GM21381 (cell line): Measurements from ENCODE around the gene SYK.
"Not testable (repeated sequence)": the region's sequence is repeated elsewhere in the genome, so short reads cannot be mapped to it uniquely, and the experiment has no call there.

Experiments used
- ATAC-seq: cut with Tn5 transposase; IDR thresholded peaks from one replicate; pipeline ENCODE4 v1.9.1; 2021; ENCODE audit warnings: mild to moderate bottlenecking, moderate library complexity; ENCODE audit not compliant: unreplicated experiment

The SYK gene

DNA sequence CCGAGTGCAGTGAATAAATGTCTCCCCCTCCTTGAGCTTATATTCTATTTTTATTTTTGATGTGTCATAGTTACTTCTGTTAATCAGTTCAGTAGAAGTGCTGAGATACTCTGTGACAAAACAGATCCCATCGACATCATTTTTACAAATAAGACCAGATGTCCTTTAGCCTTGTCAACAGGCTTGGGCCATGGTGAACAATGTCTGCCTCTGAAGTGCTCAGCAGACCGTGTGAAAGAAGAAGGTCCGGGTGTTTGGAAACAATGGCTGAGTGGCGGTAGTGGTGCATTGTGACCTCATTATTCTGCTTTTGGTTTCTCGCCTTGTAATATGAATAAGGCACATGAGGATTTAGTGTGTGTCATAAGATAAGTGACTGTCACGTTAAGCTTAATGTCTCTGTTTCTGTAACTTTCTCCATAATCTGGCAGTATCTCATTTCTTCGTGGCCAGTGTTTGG lies 71.2 kb downstream of the SYK start:
- ATAC-seq = no peak

DNA sequence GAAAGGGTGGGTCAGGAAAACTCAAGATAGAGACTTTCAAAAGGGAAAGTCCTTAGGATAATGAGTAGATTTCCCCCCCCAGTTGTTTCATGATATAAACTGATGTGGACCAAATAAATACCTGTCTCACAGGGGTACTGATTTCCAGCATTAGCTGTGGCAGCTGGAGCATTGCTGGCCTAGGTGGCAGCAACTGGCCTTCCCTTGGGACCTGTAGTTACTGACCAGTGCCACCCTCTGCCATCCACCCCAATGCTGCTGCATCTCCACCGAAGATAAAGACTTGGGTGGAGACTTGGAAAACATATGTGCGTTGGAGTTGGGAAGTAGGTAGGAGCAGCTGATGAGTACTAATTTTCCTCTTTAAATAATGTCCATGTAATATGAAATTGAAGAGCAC lies 71.8 kb downstream of the SYK start:
- no peak for ATAC-seq

DNA sequence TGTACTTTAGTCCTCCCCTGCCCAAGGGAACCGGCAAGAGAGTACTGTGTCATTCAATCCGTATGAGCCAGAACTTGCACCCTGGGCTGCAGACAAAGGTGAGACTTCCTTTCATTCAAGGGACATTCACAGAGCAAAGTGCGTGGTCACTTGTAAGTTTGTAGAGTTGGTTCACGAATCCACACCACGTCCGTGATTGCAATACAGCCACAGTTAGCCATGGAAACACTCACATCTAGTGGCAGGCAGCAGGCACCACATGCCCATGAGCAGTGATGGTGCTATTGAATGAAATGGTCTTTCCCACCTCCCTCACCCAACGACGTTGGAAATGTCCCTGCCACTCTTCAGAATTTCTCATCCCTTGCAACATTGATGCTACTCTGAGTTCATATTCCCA lies 72.6 kb downstream of the SYK start:
- no peak for ATAC-seq

DNA sequence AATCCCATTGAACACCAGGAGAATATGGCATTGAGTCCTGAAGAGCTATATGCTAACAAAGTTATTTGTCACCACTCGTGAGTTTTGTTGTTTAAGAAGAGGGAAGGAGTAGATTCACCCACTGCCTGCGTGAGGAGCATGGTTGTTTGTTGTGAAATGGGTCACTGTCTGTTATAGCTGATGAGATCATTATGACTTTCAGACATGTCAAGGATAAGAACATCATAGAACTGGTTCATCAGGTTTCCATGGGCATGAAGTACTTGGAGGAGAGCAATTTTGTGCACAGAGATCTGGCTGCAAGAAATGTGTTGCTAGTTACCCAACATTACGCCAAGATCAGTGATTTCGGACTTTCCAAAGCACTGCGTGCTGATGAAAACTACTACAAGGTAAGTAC lies 76.9 kb downstream of the SYK start:
- no peak for ATAC-seq

DNA sequence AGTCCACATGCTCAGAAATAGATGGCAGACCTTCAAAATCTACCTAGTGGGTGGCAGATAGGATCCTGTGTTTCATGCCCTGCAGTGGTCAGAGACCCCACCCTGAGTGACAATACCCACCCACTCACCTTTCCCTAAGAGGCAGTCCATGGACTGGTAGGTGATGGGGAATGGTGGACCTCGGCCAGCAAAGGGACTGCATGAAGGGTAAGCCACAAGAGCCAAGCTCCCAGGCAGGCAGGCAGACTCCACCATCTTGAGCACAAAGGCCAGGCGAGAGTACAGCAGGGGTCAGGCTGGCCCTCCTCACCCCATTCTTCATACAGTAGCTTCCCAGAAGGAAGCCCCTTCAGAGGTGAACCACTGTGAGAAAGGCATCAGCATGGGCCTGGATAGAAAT lies 78.4 kb downstream of the SYK start:
- ATAC-seq = no peak

DNA sequence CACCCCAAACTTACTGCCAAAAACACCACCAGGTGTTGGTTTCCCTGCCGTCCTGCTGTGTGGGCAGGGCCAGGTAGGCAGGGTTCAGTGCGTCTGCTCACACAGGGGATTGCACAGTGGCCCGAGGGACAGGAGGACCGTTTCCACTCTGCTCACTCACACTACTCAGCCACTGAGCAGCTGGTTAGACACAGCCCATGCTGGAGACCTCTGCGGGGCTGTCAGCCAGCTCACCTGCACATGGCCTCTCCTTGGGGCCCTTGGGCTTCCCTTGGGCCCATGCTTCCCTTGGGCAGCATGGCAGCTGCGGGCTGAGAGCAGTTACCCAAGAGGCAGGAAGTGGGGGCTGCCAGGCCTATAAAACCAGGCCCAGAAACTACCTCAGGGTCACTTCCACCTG lies 79.0 kb downstream of the SYK start:
- no peak for ATAC-seq

DNA sequence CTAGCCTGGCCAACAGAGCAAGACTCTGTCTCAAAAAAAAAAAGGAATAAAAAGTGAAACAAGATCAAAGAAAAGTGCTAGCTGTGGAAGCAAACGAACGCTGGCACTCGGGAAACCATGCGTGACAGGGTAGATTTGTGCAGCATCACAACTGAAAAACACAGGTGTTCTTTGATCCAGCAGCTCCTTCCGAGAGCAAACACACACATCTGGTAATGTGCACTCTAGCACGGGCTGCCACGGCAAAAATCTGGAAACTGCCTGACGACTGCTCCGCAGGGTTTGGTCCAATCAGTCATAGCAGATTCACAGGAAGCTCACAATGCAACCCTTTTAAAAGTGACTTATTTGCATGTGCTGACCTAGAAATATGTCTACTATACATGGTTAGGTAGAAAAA lies 80.0 kb downstream of the SYK start:
- ATAC-seq = peak; percentile 68

DNA sequence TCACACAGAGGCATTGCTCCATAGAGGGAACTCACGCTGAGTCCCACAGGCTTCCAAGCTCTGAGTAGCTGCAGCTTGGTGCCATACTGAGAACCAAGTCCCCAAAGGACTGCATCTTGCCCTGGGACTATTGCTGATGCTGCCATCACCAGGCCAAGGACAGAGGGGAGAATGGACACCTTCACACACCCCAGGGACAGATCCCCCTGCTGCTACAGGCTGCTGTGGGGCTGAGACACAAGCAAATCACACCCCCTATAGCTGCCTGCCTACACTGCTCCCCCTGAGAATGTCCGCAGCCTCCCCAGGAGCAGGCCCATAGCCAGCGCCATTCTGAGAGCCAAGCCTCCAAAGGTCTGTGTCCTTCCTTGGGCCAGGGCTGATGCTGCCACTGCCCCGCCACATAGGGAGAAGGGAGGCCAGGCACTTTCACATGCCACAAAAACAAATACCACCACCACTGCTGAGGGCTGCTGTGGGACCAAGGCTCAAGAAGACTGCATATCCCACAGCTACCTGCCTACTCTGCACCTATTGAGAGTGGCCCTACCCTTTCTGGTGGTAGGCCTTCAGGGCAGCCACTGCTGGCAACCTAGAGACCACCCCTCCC lies 81.5 kb downstream of the SYK start:
- ATAC-seq = no peak

DNA sequence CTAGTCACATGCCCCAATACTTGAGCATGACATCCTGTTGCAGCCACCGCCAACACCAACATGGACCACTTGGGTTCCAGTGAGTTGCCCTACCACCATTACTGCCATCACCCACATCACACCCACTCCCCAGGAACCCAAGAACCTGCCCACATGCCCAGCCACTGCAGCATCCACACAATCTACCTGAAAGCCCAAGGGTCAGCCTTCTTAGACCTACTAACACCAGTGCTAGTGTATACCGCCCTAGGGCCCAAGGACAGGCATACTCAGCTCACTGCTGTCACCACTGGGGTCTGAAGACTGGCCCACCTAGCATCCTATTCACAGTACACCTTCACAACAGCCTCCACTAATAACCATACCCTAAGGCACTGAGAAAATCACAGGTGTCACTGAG lies 82.0 kb downstream of the SYK start:
- ATAC-seq = no peak

DNA sequence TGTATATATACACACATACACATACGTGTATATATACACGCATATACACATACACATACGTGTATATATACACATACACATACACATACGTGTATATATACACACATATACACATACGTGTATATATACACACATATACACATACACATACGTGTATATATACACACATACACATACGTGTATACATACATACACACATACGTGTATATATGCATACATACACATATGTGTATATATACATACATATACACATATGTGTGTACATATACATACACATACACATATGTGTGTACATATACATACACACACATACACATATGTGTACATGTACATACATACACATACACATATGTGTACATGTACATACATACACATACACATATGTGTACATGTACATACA lies 82.6 kb downstream of the SYK start:
- no peak for ATAC-seq

DNA sequence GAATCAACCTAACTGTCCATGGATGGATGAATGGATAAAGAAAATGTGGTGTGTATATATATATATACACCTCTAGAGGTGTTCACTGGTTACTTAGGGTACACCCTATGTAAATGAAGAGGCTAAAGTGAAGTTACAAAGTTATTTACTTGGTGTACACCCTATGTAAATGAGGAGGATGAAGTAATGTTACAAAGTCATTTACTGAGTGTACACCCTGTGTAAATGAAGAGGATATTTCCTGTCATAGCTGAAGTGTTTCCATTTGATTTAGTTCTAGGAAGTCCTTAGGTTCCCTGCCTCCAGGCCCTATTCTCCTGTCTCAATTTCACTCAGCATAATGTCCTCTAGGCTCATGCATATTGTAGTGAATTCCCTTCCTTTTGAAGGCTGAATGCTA lies 85.2 kb downstream of the SYK start:
- not testable (repeated sequence) for ATAC-seq

DNA sequence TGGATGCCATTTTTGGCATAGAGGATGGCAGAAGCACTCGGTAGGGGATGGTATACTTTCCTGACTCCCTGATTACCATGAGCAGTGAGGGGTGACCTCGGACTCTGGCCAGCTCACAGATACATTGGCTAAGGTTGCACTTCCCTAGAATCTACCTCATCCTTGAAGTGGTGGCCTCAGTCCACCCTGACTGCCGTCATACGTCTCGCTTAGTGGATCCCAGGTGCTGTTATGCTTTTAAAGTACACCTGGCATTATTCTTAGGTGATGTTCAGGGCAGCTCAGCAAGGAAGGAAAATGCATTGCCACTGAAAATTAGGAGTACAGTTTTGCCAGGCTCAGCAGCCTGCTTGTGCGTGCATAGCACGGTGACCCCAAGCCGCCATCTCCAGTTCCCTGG lies 87.3 kb downstream of the SYK start:
- no peak for ATAC-seq

DNA sequence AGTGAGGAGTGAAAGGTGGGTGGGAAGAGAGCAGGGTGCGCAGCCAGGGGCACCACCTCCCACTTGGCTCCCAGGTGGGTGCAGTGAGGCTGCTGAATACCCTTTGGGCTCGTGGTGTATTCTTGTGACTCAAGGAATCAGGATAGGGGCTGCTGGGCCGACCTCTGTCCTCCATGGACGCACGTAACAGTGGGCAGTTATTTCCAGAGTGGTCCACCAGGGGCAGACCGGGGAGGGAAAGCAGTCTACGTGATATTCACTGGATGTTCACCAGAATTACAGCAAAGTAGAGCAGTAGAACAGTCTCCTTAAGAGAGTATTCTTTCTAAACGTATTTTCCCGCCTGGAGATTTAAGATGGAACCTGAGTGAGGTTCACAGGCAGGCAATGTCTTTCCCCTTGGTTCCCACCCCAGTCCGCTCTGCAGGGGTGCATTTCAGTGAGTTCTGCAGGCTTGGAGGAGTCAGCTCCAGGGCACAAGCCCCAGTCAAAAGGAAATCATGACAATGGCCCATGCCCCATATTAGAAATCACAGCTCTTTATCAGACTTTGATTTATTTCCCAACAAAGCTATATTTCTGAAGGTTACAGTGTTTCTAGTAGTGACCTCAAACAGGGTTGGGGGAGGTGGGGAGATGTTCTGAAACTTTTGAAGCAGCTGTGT lies 88.7 kb downstream of the SYK start:
- no peak for ATAC-seq

DNA sequence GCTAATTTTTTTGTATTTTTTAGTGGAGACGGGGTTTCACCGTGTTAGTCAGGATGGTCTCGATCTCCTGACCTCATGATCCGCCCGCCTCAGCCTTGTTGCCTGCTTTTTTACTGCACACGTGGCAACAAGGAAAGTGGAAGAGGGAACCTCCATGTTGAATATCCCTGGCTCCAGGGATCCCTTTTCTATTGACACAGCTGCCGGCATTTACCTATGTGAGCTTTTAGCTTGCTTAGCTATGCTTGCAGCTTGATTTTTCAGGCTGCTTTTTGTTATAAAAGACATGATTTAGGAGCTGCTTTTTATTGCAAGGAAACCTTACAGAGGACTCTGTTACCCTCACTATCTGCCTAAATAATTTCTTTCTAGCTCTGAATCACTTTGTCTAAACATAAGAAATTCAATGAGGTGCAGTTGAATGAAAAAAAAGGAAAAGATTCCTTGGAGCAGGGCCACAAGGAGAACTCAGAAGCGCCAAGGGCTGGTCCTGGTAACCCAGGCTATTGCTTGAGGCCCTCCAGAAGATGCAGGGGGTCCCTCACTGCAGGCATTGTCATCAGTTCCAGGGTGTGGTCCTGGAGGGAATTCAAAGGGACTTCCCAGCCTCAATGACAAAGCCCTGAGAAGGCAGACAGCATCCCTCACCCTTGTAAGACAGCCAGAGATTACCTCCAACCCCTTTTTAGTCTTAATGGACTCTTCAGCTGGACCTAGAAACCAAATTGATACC lies 89.9 kb downstream of the SYK start:
- ATAC-seq = no peak

DNA sequence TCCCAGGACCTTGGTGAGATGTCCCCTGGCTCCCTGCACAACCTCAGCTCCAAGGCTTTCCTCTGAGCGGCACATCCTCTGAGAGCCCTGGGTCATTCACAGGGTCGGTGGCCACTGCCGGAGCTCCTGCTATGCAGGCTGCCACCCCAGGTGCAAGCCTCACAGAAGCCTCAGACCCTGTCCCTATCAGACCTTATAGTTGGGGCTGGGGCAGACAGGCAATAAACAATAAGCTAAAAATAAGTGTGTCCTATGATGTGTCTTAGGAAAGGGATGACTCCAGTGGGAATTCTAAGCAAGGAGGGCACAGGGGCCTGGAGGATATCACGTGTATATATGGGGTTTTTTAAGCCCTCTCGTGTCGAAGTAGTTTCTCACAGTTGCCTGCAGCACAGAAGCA lies 91.3 kb downstream of the SYK start:
- ATAC-seq = no peak

DNA sequence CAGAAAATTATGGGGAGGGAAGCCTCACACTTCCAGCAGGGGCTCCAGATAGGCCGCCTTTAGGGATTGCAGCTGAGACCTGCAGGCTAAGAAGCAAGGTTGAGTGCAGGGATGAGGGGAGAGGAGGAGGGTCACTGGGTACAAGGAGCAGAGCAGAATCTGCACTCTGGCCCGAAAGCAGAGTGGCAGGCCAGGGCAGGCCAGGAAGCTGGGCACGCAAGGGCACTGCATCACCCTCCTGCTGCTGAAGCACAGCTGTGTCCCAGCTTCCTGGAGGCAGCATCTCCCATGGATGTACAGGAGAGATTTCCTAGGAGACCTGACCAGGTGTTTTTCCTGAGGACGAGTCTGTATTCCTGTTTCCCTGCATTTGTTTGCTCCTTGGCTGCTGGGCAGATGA lies 92.1 kb downstream of the SYK start:
- ATAC-seq = no peak

DNA sequence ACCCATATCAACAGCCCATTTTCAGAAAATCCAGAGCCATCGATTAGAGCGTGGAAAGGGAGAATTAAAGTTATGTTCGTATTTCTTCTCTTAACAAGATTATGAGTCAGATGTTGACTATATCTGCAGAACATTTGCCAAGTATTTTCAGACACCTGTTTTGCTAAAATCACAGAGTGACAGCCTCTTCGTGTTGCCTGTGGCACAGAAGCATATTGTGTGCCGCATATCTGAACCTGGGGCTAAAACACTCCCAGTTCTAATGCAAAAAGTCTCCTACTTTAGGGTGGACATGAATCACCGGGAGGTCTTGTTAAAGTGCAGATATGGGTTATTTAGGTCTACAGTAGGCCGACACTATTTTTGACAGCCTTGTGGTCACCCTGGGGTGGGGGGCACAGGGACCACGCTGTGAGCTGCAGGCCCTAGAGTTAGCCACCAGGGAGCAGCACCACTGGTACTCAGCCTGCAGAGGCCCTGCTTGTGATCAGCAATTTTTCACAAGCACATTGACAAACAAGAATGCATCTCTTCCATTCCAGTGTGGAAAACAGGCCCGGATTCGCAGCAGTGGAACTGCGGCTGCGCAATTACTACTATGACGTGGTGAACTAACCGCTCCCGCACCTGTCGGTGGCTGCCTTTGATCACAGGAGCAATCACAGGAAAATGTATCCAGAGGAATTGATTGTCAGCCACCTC lies 93.5 kb downstream of the SYK start:
- no peak for ATAC-seq

DNA sequence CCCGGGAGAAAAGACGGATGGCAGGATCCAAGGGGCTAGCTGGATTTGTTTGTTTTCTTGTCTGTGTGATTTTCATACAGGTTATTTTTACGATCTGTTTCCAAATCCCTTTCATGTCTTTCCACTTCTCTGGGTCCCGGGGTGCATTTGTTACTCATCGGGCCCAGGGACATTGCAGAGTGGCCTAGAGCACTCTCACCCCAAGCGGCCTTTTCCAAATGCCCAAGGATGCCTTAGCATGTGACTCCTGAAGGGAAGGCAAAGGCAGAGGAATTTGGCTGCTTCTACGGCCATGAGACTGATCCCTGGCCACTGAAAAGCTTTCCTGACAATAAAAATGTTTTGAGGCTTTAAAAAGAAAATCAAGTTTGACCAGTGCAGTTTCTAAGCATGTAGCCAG lies 94.2 kb downstream of the SYK start:
- no peak for ATAC-seq

DNA sequence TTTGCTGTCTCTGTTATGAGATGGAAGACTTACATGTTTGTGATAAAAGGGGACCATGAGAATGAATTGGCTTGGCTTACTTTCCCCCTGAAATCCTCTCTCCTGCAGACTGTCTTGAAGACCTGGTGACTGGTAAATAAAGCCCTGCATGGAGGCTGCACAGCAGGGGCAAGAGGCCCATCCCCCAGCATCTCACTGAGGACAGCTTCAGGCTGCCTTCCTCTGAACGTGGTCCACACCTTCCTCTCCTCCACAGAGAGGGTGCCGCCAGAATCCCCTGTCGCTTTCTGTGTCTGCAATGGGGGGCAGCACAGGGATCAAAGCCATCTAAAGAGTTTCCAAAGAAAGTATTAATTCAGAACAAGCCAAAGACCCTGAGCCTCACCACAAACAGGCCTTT lies 94.6 kb downstream of the SYK start:
- ATAC-seq = no peak

DNA sequence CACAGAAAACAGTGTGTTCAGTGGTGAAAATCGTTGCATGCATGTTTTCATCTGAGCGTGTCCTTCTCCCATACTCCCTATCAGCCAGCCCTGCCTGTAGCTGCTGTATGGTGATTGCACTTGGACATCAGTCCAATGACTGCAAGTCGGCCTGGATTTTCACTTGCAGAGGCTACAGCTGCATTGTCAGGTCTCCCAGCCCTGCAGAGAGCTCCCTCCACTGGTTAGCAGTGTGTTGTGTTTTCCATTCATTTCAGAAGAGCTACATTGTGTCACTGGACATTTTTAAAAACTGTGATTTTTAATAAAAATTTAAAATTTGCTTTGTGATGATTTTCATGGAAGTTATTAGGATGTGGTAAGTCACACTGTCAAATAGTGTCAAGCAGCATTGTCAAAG lies 96.6 kb downstream of the SYK start:
- no peak for ATAC-seq

DNA sequence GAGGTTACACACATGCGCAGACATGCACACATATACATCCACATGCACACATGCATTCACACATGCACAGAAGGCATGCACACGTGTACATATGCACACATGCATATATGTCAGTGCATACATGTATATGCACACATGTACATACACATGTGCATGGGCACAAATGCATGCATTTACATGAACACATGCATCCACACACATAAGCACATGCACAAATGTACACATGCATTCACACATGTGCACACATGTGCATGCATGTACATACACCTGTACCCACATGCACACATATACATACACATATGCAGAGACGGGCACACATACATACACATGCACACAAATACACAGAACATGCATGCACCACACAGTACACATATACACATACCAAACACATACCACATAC lies 97.7 kb downstream of the SYK start:
- ATAC-seq = no peak

DNA sequence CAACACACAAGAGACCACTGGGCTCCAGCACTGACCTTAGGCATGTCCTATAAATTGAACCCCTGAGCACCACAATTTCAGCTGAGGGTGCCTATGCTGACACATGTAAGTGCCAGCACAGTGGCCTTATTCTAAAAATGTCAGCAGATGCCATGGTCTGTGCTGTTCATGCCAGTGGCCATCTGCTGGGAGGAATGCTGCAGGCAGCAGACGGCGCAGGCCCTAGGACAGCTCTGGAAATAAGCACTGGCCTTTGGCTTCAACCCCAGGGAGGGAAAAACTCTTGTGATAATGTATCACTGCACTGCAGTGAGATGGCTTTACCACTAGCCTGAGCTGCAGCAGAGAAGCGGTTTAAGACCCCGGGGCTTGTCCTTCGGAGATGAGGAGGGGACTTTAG lies 98.5 kb downstream of the SYK start:
- no peak for ATAC-seq
